Fibroblast of the aortic adventitia (primary cell): ENCODE data around the gene HTR1E. TPM values are rescaled to one million over a fixed set of nuclear protein-coding genes. Genes with fewer than 3 reads are reported as not detected.
A peak's percentile ranks its signal among the peaks of the same experiment; 100 is the strongest.

Experiments
- DNase-seq: peaks from one replicate; pipeline ENCODE4 v3.0.0-alpha.2; 2010; ENCODE audit warnings: low read depth
- H3K4me3 ChIP-seq: 2 replicates; pipeline ENCODE4 v1.5.1; 2011; ENCODE audit warnings: low read depth, mild to moderate bottlenecking, control low read depth, low read length, moderate library complexity
- CTCF ChIP-seq: IDR thresholded peaks from 2 replicates; pipeline ENCODE4 v1.5.1; 2011; ENCODE audit warnings: mild to moderate bottlenecking, low read length, control low read depth, inconsistent platforms; ENCODE audit not compliant: insufficient read depth
- total RNA-seq: library from RNA; depleted of rRNA; stranded (reverse); fragments of >200 nt; gene quantifications from 2 replicates; pipeline ENCODE4 v1.2.3, GENCODE V29; 2012; ENCODE audit warnings: low replicate concordance

Gene HTR1E
- total RNA-seq, 1 donor, result not detected

DNA sequence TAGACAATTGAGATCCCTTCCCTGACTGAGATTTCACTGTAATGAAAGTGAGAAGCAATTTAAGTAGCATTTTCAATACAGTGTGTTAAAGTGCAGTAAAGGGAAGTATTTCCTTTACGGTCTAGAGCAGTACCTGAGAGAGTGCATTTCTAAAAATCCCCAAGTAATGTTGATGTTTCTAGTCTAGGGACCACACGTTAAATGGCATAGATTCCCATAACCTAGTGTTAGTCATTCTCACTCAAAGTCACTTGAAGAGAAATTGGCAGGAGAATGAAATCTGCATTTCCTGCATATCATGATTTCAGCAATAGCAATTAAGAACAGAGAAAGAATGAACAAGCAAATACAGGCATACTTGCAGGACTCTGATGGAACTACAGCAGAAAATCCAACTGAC lies 89.7 kb downstream of the HTR1E start:
- TF ChIP-seq CTCF, result no peak
- H3K4me3 ChIP-seq, result no peak overlapping the region
- DNase-seq, result no peak

- peak; percentile 77 for DNase-seq
- TF ChIP-seq CTCF, result peak; percentile 65
- H3K4me3 ChIP-seq, result no peak overlapping the region
These were observed 92.5 kb downstream of the HTR1E start for GRCh38 chr6:87029711-87030314.

GRCh38 chr6:87040729-87041128 lies 103.4 kb downstream of the HTR1E start:
- no peak overlapping the region for H3K4me3 ChIP-seq
- TF ChIP-seq CTCF, result no peak
- DNase-seq, result no peak

GRCh38 chr6:87045521-87046075 lies 108.3 kb downstream of the HTR1E start:
- no peak for DNase-seq
- no peak overlapping the region for H3K4me3 ChIP-seq
- TF ChIP-seq CTCF, result no peak

DNA sequence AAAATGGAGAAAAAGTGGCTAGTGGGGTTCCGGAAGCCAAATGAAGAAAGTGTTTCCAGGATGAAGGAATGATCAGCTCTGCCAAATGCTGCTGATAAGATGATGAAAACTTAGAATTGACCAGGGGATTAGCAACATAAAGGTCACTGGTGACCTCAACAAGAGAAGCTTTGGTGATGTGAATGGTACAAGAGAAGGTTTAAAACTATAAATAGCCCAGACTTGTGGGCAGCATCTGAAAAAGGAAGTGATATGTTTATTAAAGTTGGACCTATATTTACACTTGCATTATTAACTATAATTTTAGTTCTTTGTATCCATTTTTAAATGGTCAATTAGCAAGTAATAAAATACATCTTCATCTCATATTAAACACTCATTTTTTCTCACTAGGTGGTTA lies 112.5 kb downstream of the HTR1E start:
- H3K4me3 ChIP-seq, result no peak overlapping the region
- no peak for TF ChIP-seq CTCF
- no peak for DNase-seq

- TF ChIP-seq CTCF, result no peak
- H3K4me3 ChIP-seq, result no peak overlapping the region
- no peak for DNase-seq
These were observed 116.0 kb downstream of the HTR1E start for GRCh38 chr6:87053312-87053711.
